HG02970 (cell line): ENCODE results near the gene ALPL.

Source experiments
- ATAC-seq: cut with Tn5 transposase; IDR thresholded peaks from one replicate; pipeline ENCODE4 v1.9.1; 2021; ENCODE audit warnings: mild to moderate bottlenecking, moderate library complexity, moderate number of reproducible peaks; ENCODE audit not compliant: unreplicated experiment, low FRiP score

Gene ALPL

GRCh38 chr1:21596174-21596573 lies 87.0 kb downstream of the ALPL start:
- ATAC-seq = no peak

DNA sequence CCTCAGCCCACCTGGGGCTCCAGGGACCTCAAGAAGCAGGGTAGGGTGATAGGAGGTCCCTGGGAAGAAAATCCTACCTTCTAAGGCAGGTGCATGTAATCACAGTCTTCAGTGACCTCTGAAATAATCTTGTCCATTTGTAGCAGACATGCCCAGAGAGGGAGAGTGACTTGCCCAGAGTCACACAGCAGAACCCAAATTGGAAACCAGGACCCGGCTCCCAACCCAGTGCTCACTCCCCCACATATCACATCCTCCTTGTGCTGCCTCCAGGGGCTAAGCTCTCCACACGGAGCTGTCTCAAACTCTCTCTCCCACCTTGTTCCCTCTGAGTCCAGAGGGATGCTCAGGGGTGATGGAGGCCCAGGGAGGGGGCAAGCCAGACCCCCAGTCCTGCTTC lies 87.4 kb downstream of the ALPL start:
- ATAC-seq = no peak

- no peak for ATAC-seq
These were observed 88.5 kb downstream of the ALPL start for GRCh38 chr1:21597753-21598152.

DNA sequence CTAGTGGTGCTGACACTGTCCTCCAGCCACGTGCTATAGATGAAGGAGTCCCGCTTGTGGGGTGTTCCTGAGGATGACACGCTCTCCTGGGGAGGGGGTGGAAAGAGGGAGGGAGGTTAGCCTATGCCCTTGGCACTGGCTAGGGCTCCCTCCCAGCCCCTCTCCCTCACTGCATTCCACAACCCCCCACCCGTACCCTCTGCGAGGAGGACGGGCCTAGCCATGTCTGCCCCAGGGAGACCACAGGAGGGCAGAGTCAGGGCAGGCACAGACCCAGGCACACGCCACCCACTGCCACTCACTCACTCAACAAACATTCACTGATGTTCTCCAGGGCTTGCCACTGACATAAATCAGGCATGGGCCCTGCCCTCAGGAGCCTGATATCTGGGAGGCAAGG lies 89.2 kb downstream of the ALPL start:
- no peak for ATAC-seq

- ATAC-seq = no peak
These were observed 89.7 kb downstream of the ALPL start for GRCh38 chr1:21598904-21599303.

DNA sequence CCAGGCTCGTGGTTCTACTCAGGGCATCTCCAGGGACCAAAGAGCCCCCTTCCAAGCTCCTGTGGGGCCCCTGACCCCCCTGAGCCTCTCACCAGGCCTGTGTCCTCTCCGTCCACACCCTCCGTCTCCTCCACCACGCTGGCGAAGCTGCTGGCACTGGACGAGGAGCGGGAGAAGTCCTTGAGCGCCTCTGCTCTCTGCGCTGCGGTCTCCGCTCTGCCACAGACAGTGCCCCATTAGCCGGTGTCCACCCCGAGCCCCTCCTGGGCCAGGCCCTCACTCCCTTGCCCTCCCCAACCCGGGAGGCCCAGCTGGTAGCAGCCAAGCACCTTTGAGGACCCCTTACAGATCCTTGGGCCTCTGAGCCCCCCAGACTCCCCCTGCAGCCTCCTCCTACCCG lies 90.2 kb downstream of the ALPL start:
- ATAC-seq = no peak

DNA sequence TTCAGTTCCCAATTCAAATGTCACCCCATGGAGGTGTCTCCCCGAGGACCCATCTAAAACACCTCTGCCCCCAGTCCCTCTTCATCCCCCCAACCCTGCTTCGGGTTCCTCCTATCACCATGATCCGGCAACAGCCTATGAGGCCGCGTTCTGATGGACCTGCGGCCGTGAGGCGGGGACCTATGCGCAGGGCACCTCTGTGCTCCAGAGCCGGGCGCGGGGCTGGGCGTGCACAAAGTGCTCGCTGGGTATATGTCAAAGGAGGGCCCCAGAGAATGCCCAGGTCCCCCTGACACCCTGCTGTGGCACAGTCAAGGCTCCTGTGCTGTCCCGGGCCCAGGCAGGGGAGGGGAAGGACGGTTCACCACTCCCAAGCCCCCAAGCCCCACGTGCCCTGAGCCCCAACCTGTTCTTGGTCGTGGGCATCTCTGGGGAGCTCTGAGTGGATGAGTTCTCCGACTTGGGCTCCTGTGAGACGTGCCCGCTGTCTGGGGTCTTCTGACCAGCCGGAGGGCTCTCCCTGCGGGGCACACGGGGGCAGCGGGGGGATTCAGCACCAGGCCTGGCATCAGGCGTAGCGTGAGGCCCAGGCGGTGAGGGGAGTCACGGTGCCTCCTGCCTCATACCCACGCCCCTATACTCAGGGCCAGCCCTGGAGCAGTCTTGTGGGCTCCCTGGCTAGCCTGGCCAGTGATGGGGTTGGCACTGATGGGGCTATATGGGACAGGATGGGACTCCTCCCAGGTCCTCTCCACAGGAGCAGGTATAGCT lies 92.2 kb downstream of the ALPL start:
- no peak for ATAC-seq

GRCh38 chr1:21603177-21604138 lies 94.2 kb downstream of the ALPL start:
- no peak for ATAC-seq

DNA sequence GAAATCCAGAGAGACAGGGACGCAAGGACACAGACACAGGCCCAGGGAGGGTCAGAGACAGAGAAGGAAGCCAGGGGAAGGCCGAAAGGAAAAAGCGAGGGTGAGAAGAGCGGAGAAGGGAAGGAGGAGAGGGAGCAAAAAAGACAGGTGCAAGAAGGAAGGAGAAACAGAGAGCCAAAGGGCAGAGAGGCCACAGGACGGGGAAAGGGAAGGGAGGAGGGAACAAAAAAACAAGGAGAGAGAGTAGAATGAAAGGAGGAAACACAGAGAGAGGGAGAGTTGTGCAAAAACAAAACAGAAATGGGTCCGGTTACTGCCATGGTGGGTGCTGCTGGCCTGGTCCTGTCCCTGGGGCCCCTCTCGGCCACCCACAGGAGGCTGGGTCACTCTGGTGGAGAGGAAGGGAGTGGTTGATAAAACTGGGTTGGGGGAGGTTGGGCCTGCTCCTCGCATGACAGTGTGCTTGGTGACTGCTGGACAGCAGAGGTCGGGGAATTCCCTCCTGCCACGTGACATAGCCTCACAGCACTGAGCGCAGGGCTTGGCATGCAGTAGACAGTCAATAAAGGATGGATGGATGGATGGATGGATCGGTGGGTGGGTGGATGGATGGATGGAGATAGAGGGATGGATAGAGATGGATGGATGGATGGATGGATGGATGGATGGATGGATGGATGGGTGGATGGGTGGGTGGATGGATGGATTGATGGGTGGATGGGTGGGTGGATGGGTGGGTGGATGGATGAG lies 95.2 kb downstream of the ALPL start:
- no peak for ATAC-seq

- ATAC-seq = no peak
These were observed 95.9 kb downstream of the ALPL start for GRCh38 chr1:21605012-21605715.

DNA sequence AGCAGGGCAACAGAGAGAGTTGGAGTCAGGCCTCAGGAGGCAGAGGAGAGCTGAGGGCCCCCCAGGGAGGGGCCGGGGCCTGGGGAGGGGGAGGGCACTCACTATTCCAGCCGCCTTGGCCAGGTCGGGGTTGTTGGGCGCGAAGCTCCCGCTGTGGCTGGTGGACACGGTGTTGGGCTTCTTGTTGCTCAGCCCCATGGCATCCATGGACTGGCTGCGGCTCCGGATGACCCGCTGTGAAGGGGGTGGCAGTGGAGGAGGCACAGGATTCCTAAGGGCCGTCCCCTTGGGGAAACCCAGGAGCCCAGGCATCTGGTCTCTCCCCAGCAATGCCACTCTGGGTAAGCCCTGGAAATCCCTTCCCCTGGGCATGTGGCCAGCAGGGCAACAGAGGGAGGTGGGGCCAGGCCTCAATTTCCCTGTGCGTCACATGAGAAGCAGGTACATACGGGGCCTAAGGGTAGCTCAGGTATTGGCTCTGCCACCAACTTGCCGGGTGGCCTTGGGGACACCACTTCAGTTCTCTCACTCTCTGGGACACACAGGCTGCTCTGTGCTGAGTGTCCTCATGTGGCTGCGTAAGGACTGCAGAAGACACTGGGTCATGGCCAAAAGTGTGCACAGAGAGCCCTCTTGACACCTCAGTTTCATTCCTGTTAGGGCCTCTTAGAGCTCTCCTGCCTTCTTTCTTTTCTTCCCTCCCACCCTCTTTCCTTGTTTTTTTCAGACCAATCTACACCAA lies 96.9 kb downstream of the ALPL start:
- no peak for ATAC-seq

DNA sequence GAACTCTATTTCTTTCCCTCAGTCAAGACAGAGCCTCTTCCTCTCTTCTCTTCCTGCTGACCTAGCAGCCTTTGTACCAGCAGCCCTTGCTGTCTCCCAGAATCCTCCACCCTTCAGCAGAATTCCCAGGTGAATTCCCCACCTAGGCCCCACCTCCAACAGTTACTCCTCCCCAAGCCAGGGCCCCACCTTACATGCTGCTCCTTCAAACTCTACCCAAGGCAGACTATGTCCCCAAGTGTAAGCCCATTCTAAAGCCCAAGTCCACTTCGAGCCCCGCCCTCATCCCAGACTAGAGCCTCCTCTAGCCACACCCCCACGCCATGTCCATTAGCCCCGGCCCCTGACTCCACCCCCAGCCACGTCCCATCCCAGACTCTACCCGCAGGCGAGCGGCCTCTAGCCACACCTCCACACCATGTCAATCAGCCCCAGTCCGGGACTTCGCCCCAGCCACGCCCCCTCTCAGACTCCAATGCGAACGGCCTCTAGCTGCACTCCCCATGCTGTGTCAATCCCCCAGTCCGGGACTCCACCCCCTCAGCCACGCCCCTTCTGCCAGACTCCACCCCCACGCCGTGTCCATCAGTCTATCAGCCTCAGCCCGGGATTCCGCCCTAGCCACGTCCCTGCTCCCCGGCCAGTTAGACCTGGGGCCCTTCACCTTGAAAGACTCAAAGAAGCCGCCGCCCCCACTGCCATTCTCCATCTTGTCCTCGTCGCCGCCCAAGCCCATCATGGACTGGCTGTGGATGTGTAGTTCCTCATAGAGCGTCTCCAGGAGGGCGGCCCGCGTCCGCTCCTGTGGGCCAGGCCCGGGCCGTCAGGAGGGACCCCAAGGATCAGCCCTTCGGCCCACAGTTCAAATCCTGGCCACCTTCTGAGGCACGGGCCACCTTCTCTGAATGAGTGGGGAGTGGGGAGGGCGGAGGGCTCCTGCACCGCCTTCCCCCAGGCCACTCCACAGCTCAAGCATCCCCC lies 98.6 kb downstream of the ALPL start:
- no peak for ATAC-seq

DNA sequence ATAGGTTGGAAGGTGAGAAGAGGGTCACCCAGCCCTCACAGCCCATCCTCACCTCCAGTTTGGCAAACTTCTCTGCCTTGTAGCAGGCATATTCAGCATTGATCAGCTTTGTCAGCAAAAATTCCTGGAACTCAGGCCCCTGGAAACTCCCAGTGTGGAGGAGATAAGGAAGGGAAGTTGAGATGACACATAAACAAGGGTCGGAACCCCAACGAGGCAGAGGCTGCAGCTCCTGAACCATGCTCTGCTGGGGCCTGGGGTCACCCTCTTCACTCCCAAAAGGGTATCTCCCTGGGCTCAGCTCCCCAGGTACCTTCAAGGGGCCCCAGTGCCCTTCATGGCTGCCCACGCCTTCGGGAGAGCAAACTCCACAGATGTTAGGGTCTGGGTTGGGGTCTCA lies 99.6 kb downstream of the ALPL start:
- no peak for ATAC-seq

DNA sequence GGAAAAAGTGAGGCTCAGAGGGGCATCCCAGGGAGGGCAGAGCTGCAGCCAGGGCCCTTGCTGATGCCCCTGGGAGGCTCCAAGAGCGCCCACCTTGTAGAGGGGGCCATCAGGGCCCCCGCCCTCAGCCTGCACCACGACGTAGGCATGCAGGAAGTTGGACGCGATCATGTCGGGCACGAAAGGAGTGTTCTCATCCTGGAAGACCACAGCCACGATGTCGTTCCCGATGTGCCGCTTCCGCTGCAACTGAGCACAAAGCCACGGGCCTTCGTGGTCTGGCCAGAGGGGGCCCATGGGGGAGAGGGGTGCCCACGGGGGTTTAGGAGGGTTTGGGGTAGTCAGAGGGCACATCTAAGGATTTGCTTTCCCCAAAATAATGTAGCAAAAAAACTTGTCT lies 100.8 kb downstream of the ALPL start:
- ATAC-seq = no peak

DNA sequence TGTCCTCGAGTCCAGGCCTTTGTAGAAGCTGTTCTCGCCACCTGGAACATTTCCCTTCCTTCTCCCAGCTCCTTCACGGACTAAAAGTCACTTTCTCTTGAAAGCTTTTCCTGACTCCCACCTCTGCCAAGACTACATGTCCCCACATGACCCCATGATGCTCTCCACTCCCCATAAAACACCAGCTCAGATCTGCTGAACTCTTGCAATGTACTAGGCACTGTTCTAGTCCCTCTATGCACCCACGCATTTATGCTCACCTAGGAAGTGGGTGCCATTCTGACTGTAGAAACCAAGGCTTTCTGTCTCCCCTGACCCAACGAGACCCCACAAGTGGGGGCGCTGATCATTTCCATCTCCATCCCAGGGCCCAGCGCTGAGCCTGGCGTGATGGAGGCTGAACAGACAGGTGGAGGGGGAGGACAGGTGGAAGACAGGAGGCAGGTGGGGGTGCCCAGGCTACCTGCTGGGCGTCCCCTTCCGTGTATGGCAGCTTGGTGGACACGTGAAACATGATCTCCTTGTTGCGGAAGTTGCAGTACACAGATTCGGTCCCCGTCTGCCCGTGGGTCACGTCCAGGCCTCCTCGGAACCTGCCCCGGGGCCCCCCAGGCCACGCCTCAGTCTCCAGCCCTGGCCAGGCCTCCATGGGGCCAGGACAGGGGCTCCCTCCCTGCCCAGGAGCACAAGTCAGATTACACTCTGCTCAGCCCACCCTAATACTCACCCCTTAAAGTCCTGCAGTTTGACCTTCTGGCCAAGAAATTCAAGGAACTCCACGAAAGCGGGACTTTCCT lies 102.0 kb downstream of the ALPL start:
- ATAC-seq = no peak

GRCh38 chr1:21612057-21612456 lies 102.8 kb downstream of the ALPL start:
- ATAC-seq = no peak

- no peak for ATAC-seq
These were observed 104.0 kb downstream of the ALPL start for GRCh38 chr1:21613072-21613867.
